Vagina (tissue), 2 donors: ENCODE results near the gene ZC3H12D. TPM values are rescaled to one million over a fixed set of nuclear protein-coding genes. Genes with fewer than 3 reads are reported as not detected.

Source experiments
- DNase-seq, 2 donors: peaks; one replicate each; pipeline ENCODE4 v3.0.0-alpha.2; 2017; ENCODE audit errors: extremely low spot score in 2 of 2
- H3K27ac ChIP-seq: fragments of 200-600 bp; sonication (generic); one replicate; pipeline ENCODE4 v1.5.1; 2019
- H3K27me3 ChIP-seq: fragments of 200-600 bp; sonication (generic); one replicate; pipeline ENCODE4 v1.5.1; 2019
- H3K36me3 ChIP-seq, 2 donors: fragments of 200-600 bp; sonication (generic); one replicate each; pipeline ENCODE4 v1.5.1; 2017 to 2019
- H3K4me1 ChIP-seq: fragments of 200-600 bp; sonication (generic); one replicate; pipeline ENCODE4 v1.5.1; 2019
- H3K4me3 ChIP-seq, 2 donors: fragments of 200-600 bp; sonication (generic); 1 replicate in 1 of 2; 2 replicates in 1 of 2; pipeline ENCODE4 v1.5.1; 2016 to 2019
- H3K9me3 ChIP-seq: fragments of 200-600 bp; sonication (generic); one replicate; pipeline ENCODE4 v1.5.1; 2019
- POLR2A ChIP-seq, 2 donors: fragments of 450-650 bp; IDR thresholded peaks; one replicate each; pipeline ENCODE4 v1.6.1; 2017; ENCODE audit warnings: antibody characterized with exemption in 2 of 2, mild to moderate bottlenecking in 2 of 2, moderate library complexity in 2 of 2
- POLR2AphosphoS5 ChIP-seq, 2 donors: sonication (generic); formaldehyde crosslinking; IDR thresholded peaks; one replicate each; pipeline ENCODE4 v1.9.0; 2017; ENCODE audit warnings: antibody characterized with exemption in 2 of 2, mild to moderate bottlenecking in 2 of 2, low read depth in 1 of 2; ENCODE audit not compliant: insufficient read depth in 1 of 2
- intact Hi-C: fragments of 100-400 bp; cut with DNase I; formaldehyde crosslinking; loops from one replicate; pipeline ENCODE4 v1.15.1; 2023
- total RNA-seq: library from RNA; depleted of rRNA; stranded (reverse); fragments of >200 nt; gene quantifications from one replicate; pipeline ENCODE4 v1.2.3, GENCODE V29; 2016
- TF ChIP-seq, protein P1 (sequence below), 3 experiments: fragments of 450-650 bp in 2 of 3; fragments of 200-600 bp in 1 of 3; sonication (generic) in 1 of 3; IDR thresholded peaks; one replicate each; pipeline ENCODE4 v1.5.1; 2017 to 2019; ENCODE audit warnings: antibody characterized with exemption in 3 of 3, mild to moderate bottlenecking in 2 of 3, moderate library complexity in 2 of 3

The ZC3H12D gene
- total RNA-seq, 1 donor from 2014 or later = 2.2 TPM

DNA sequence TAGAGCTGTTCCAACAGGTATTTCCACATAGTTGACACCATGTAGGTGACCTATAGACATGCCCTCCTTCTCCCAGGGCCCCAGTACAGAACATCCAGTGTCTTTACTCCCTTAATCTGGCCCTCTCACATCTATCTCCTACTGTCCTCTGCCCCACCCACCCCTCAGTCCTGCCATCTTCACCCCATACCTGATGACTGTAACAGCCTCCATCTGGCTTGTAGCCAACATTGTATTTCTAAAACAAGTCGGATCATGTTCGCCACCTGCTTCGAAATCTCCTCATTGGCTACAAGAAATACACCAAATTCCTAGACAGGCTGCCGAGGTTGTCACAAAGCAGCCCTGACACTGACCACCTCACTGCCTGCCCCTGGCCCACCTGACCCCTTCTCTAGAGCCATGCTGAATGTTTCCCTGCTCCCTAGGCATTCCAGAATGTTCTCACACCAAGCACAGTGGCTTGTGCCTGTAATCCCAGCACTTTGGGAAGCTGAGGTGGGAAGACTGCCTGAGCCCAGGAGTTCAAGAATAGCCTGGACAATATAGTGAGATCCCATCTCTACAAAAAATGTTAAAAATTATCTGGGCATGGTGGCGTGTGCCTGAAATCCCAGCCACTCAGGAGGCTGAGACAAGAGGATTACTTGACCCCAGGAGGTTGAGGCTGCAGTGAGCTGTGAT is 6.0 kb downstream of the ZC3H12D start:
- no peaks in the 10 kb centered on the region for H3K9me3 ChIP-seq
- intact Hi-C loops = no loop called here
- no peak for DNase-seq
- TF ChIP-seq, protein P1, sequence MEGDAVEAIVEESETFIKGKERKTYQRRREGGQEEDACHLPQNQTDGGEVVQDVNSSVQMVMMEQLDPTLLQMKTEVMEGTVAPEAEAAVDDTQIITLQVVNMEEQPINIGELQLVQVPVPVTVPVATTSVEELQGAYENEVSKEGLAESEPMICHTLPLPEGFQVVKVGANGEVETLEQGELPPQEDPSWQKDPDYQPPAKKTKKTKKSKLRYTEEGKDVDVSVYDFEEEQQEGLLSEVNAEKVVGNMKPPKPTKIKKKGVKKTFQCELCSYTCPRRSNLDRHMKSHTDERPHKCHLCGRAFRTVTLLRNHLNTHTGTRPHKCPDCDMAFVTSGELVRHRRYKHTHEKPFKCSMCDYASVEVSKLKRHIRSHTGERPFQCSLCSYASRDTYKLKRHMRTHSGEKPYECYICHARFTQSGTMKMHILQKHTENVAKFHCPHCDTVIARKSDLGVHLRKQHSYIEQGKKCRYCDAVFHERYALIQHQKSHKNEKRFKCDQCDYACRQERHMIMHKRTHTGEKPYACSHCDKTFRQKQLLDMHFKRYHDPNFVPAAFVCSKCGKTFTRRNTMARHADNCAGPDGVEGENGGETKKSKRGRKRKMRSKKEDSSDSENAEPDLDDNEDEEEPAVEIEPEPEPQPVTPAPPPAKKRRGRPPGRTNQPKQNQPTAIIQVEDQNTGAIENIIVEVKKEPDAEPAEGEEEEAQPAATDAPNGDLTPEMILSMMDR (IDR thresholded peaks at IDR 0.05) = no peak
- TF ChIP-seq POLR2AphosphoS5 (IDR thresholded peaks at IDR 0.05; ENCODE audit: insufficient read depth in 1 of 2, low read depth in 1 of 2) = no peak
- TF ChIP-seq POLR2A (IDR thresholded peaks at IDR 0.05) = no peak
- H3K36me3 ChIP-seq = no peaks in the 10 kb centered on the region
- no peak overlapping the region for H3K4me3 ChIP-seq
- H3K27me3 ChIP-seq = no peaks in the 10 kb centered on the region
- H3K27ac ChIP-seq = no peak overlapping the region
- H3K4me1 ChIP-seq = peaks cover 14% of the 10 kb centered on the region

DNA sequence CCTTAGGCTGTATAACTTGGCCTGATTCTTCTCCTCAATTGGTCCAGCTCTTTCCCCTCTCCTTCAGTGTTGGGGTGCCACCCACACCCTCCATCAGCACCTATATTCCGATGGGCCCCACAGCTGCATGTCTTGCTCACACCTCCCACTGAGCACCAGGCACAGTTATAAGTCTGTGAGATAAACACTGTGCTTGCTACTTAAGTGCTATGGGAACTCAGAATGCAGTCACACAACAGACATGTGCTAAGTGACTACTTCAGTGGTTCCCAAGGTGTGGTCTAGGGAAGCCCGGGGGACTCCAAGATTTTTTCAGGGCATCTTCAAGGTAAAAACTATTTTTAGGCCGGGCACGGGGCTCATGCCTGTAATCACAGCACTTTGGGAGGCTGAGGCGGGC is 7.3 kb downstream of the ZC3H12D start:
- Histone ChIP-seq H3K36me3 (no peaks in the 10 kb centered on the region), H3K4me3 (no peak overlapping the region), H3K4me1 (peaks cover 20% of the 10 kb centered on the region), H3K9me3 (no peaks in the 10 kb centered on the region), H3K27ac (no peak overlapping the region), H3K27me3 (no peaks in the 10 kb centered on the region)
- DNase-seq = no peak
- intact Hi-C loops = no loop called here
- TF ChIP-seq POLR2AphosphoS5 (IDR thresholded peaks at IDR 0.05; ENCODE audit: insufficient read depth in 1 of 2, low read depth in 1 of 2) (no peak), POLR2A (IDR thresholded peaks at IDR 0.05) (no peak)
- TF ChIP-seq, protein P1 (IDR thresholded peaks at IDR 0.05) = no peak

DNA sequence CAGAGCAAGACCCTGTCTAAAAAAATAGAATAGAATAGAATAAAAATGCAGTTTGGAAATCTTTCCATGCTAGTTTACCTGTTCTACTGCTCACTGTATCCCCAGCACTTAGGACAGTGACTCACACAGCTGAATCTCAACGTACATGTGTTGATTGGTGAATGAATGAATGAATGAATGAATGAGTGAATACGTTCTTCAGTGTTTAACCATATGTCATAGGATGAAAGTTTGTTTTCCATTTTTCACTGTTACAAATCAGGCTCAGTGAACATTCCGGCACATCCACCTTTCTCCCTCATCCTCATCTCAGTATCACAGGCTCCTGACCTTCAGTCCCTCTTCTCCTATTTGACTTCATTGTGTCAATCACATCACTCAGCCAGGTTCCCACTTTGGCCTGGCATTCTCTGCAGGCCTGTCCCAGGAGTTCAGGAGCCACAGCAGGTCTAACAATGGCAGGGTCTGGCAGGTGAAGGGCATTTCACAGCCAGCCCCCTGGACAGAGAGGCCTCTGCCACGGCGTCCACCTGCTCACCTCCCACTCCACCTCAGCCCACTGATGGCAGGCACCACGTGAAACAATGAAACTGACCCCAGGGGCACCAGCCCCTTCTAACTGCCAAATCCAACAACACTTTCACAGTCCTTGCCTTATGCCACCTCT is 7.9 kb downstream of the ZC3H12D start:
- TF ChIP-seq POLR2A (IDR thresholded peaks at IDR 0.05) = no peak
- TF ChIP-seq, protein P1 (IDR thresholded peaks at IDR 0.05) = no peak
- TF ChIP-seq POLR2AphosphoS5 (IDR thresholded peaks at IDR 0.05; ENCODE audit: insufficient read depth in 1 of 2, low read depth in 1 of 2) = no peak

DNA sequence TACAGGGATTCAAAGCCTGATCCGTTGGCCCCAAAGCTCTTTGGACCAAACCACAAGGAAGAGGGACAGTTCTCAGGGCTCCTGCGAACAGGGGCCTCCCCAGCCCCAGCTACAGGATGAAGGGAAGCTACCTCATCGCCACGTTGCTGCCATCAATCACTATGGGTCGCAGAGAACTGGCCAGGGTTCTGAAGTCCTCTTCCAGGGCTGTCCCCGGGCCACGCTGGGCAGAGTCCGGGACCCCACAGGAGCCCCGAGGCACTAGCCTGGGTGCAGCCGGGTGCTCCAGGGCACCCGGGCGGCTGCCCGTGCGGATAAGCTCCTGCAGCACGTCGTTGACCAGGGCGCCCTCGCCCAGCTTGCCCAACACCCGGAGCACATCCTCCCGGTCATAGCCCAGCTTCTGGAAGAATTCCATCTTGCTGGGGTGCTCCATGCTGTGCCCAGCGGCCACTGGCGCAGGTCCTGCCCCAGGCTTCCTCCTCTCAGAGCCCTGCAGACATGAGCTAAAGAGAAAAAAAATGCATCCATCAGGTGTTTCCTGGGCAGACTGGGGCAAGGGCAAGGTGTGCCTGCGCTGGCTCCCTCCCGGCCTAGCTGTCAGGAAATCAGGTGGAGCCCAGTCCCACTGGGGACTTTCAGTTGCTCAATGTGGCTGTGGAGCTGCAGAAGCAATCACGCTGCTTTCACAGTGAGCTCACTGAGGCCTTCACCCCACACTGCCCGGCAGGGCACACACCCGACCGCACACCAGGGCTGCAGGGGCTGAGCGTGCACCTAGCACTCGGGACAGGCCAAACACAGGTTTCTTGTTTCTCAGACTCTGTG is 10.5 kb downstream of the ZC3H12D start:
- Histone ChIP-seq H3K36me3 (no peaks in the 10 kb centered on the region), H3K27me3 (no peaks in the 10 kb centered on the region), H3K4me1 (peaks cover 16% of the 10 kb centered on the region), H3K9me3 (no peaks in the 10 kb centered on the region), H3K27ac (no peak overlapping the region), H3K4me3 (no peak overlapping the region)
- intact Hi-C loops = no loop called here
- TF ChIP-seq POLR2AphosphoS5 (IDR thresholded peaks at IDR 0.05; ENCODE audit: insufficient read depth in 1 of 2, low read depth in 1 of 2) (no peak), POLR2A (IDR thresholded peaks at IDR 0.05) (no peak)
- TF ChIP-seq, protein P1 (IDR thresholded peaks at IDR 0.05) = no peak
- no peak for DNase-seq

More for the DNA sequence above, 7.9 kb downstream of the ZC3H12D start:
- Histone ChIP-seq H3K9me3 (no peaks in the 10 kb centered on the region), H3K4me1 (peaks cover 16% of the 10 kb centered on the region), H3K27ac (no peak overlapping the region), H3K4me3 (no peak overlapping the region), H3K36me3 (no peaks in the 10 kb centered on the region), H3K27me3 (no peaks in the 10 kb centered on the region)
- no peak for DNase-seq
- intact Hi-C loops = no loop called here
